GM12874 (cell line): Measurements from ENCODE around the gene MAP7D2.
A peak's percentile ranks its signal among the peaks of the same experiment; 100 is the strongest.

Experiments used
- CTCF ChIP-seq: IDR thresholded peaks from 2 replicates; pipeline ENCODE4 v1.5.1; 2011; ENCODE audit warnings: low read depth, mild to moderate bottlenecking, control low read depth, low read length, moderate library complexity; ENCODE audit not compliant: insufficient read depth

The MAP7D2 gene

GRCh38 chrX:20063716-20064351, 52.9 kb downstream of the MAP7D2 start:
- TF ChIP-seq CTCF, result peak; percentile 42

GRCh38 chrX:20063153-20063552, 53.6 kb downstream of the MAP7D2 start:
- no peak for TF ChIP-seq CTCF

- no peak for TF ChIP-seq CTCF
Observed at GRCh38 chrX:20061855-20062254, 54.9 kb downstream of the MAP7D2 start.

- TF ChIP-seq CTCF, result no peak
Observed at GRCh38 chrX:20060961-20061748, 55.6 kb downstream of the MAP7D2 start.

- TF ChIP-seq CTCF, result no peak
Observed at GRCh38 chrX:20059467-20060128, 57.1 kb downstream of the MAP7D2 start.

GRCh38 chrX:20057479-20057878, 59.2 kb downstream of the MAP7D2 start:
- no peak for TF ChIP-seq CTCF

- no peak for TF ChIP-seq CTCF
Observed at GRCh38 chrX:20056704-20057103, 60.0 kb downstream of the MAP7D2 start.
